ENCODE results near the gene SRCAP. TPM values are rescaled to one million over a fixed set of nuclear protein-coding genes. Genes with fewer than 3 reads are reported as not detected.

Gene SRCAP
- 24.5 TPM for total RNA-seq

DNA sequence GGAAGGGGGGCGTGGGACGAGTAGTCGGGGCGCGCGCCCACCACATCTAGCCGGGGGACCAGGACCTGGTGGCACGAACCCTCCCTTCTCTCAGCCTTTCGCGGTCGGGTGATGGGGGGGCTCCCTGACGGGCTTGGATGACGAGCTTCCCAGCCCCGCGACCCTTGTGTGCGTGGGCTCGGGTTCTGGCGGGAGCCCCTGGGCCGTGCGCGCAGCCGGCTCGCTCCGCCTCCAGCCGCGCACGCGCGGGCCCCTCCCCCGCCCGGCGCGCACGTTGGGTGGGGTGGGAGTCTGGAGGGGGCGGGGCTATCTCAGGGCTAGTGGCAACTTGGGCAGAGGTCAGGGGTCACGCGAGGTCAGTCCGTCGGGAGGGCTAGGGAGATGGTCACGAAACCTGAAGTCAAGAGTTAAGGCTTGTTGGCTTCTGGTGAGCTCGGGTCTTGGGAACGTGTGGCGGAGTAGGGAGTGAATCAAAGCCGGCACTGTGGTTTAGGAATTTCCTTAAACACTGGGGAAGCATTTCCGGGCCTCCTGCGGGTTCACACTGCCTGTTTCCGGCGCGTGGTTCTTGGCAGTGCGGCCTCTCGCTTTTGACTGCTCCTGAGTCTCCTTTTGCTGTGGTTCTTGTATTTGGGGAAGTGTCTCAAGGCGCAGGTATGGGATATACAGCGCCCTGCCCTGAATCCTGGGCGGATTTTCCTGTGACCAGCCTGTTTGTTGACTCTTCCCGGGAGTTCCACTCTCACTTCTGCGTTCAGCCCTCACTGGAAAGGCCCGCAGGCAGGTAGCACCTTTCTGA is at the start of gene SRCAP:
Gene SRCAP, plus strand, starts transcription at position 356 of the 799 bp plus-strand sequence. CDS start 1,654 bp downstream, outside the sequence.
- Histone ChIP-seq H3K36me3 (peaks cover 36 to 39% of the 10 kb centered on the region in 2 donors), H3K27ac (peak within 1 kb of the TSS; percentile 97 to 100), H3K9me3 (no peaks in the 10 kb centered on the region), H3K4me3 (peak within 1 kb of the TSS; percentile 89 to 90), H3K27me3 (no peaks in the 10 kb centered on the region), H3K4me1 (peaks cover 8 to 12% of the 10 kb centered on the region in 2 donors)
- intact Hi-C loops (cut with DNase I): loop anchor here (1.0 to 2.0 kb wide), 7 partner anchors 41 to 198 kb away; partner anchors contain the start of genes CFAP119, CTF1, FBRS and PHKG2
- TF ChIP-seq CTCF (IDR thresholded peaks at IDR 0.05): no peak
- peak; percentile 63 to 93 for DNase-seq (ENCODE audit: low spot score in 2 of 2)

DNA sequence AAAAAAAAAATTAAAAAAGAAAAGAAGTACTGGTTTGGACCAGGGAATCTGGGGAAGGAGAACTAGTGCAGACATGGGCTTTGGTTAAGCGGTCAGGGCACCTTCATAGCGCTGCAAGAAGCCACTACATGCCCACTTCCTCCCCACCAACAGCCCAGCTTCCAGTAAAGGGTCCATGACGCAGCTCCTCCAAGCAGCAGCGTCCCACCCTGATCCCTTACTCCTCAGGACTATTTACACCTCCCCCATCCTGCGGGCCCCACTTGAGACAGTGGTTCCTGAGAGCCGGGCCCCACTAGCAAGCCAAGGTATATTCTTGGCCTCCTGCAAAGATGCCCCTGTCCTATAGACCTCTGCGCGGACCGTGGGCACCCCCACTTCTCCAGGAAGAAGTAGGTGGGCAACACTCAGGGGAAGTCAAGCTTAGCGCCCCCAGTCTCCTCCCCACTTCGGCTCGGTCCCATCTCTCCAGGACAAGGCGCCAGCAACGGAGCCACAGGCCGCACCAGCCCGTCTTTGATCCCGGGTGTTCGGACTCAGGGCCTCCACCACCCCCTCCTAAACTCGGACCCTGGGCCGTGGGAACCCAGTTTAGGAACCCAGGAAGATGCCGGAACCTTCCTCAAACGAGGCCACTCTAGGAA is 49.1 kb upstream of the SRCAP start:
- H3K27ac ChIP-seq: peak overlapping the region; percentile 95
- H3K27me3 ChIP-seq: no peaks in the 10 kb centered on the region
- H3K36me3 ChIP-seq: peaks cover 23 to 26% of the 10 kb centered on the region in 2 donors
- intact Hi-C loops (cut with DNase I): loop anchor here (1.0 to 10.0 kb wide), 9 partner anchors 8 to 585 kb away; partner anchors contain the start of genes ALDOA, FBRS, FBXL19 and ZNF646
- peaks cover 6 to 18% of the 10 kb centered on the region in 2 donors for H3K4me1 ChIP-seq
- no peak for TF ChIP-seq CTCF (IDR thresholded peaks at IDR 0.05)
- peak overlapping the region; percentile 54 to 91 for H3K4me3 ChIP-seq
- DNase-seq (ENCODE audit: low spot score in 2 of 2): peak in 1 of 2 donors; percentile 70
- no peaks in the 10 kb centered on the region for H3K9me3 ChIP-seq

DNA sequence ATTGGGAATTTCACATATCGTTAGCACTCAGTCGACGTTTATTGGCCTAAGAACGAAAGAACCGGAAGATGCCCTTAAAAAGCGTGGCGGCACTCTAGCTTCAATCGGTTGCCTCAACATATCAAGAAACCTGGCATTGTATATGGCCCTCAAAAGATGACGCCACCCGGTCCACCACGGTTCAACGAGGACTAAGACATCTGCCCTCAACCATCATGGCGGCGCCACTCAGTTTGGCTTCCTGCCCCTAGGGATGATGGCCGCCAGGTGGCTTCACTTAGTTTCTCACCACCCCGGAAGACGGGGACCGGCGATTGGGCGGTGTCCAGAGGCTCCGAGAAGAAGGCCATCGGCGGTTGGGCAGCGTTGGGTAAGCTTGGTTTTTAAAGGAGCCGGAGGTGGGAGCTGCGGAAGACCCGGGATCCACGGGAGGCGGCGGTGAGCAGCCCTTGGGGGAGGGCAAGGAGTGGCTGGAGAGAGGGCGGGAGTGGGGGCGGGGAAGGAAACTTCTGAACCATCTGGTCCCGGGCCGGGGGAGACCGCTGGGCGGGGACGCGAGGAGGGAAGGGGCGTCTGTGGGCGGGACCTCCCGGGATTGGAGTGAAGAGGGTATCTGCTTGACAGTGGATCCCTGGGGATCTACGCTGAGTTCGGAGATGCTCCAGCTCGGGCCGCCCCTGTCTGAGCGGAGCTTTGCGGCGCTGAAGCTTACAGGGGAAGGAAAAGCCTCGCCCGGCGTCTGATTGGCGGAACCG is 48.4 kb upstream of the SRCAP start, which contains the start of gene PRR14:
Gene PRR14, plus strand, starts transcription at position 592 of the 755 bp plus-strand sequence. CDS start 686 bp downstream, outside the sequence.
- Histone ChIP-seq H3K27me3 (no peaks in the 10 kb centered on the region), H3K36me3 (peaks cover 30 to 33% of the 10 kb centered on the region in 2 donors), H3K4me3 (peak within 1 kb of the TSS; percentile 74 to 91), H3K9me3 (no peaks in the 10 kb centered on the region), H3K27ac (peak within 1 kb of the TSS; percentile 95), H3K4me1 (peaks cover 6 to 18% of the 10 kb centered on the region in 2 donors)
- intact Hi-C loops (cut with DNase I): loop anchor here (1.0 to 10.0 kb wide), 9 partner anchors 8 to 586 kb away; partner anchors contain the start of genes ALDOA, FBRS, FBXL19 and ZNF646
- TF ChIP-seq CTCF (IDR thresholded peaks at IDR 0.05): peak in 2 of 3 experiments; percentile 33 to 67
- peak; percentile 99 to 100 for DNase-seq (ENCODE audit: low spot score in 2 of 2)

- H3K36me3 ChIP-seq: peaks cover 38 to 41% of the 10 kb centered on the region in 2 donors
- H3K4me1 ChIP-seq: peaks cover 6 to 18% of the 10 kb centered on the region in 2 donors
- DNase-seq (ENCODE audit: low spot score in 2 of 2): peak in 1 of 2 donors; percentile 84
- H3K27ac ChIP-seq: peak overlapping the region; percentile 95
- H3K9me3 ChIP-seq: no peaks in the 10 kb centered on the region
- H3K27me3 ChIP-seq: no peaks in the 10 kb centered on the region
- intact Hi-C loops (cut with DNase I): loop anchor here (2.0 to 10.0 kb wide), 6 partner anchors 41 to 587 kb away; partner anchors contain the start of genes ALDOA, FBXL19, ZNF646 and ZNF668
- peak; percentile 64 to 78 (median 71) for TF ChIP-seq CTCF (IDR thresholded peaks at IDR 0.05)
- H3K4me3 ChIP-seq: peak overlapping the region; percentile 74 to 91
Observed at GRCh38 chr16:30651124-30652004, 47.6 kb upstream of the SRCAP start.
